Right forelimb (tissue), 1 donor: ENCODE measurements around the gene PTPN11.
"Not testable (repeated sequence)": the region's sequence is repeated elsewhere in the genome, so short reads cannot be mapped to it uniquely, and the experiment has no call there.

Experiments used
- DNase-seq: peaks from one replicate; pipeline ENCODE4 v3.0.0-alpha.2; 2018

Gene PTPN11

DNA sequence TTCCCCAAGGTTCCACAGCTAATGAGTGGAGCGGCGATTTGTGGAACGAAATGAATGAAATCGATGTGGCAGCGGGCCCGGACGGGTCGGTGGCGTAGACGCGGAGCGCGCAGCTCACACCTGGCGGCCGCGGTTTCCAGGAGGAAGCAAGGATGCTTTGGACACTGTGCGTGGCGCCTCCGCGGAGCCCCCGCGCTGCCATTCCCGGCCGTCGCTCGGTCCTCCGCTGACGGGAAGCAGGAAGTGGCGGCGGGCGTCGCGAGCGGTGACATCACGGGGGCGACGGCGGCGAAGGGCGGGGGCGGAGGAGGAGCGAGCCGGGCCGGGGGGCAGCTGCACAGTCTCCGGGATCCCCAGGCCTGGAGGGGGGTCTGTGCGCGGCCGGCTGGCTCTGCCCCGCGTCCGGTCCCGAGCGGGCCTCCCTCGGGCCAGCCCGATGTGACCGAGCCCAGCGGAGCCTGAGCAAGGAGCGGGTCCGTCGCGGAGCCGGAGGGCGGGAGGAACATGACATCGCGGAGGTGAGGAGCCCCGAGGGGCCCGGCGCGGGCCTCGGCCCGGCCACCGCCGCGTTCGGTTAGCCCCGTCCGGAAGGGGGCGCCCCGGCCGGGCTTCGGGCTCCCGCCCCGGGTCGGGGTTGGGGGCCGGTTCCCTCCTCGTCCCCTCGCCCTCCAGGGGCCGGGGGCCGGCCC is at the start of gene PTPN11:
Gene PTPN11, plus strand, starts transcription at position 340 of the 689 bp plus-strand sequence. Its CDS starts 165 bp downstream, at position 505.
- DNase-seq, result peak; percentile 97

- DNase-seq, result no peak
These were observed 48.5 kb upstream of the PTPN11 start for GRCh38 chr12:112370199-112370598.

GRCh38 chr12:112370868-112371510 is 47.8 kb upstream of the PTPN11 start:
- DNase-seq, result no peak

GRCh38 chr12:112374166-112374740 is 44.5 kb upstream of the PTPN11 start:
- DNase-seq, result no peak

- no peak for DNase-seq
These were observed 43.6 kb upstream of the PTPN11 start for GRCh38 chr12:112375105-112375504.

- no peak for DNase-seq
These were observed 37.9 kb upstream of the PTPN11 start for GRCh38 chr12:112380663-112381405.

DNA sequence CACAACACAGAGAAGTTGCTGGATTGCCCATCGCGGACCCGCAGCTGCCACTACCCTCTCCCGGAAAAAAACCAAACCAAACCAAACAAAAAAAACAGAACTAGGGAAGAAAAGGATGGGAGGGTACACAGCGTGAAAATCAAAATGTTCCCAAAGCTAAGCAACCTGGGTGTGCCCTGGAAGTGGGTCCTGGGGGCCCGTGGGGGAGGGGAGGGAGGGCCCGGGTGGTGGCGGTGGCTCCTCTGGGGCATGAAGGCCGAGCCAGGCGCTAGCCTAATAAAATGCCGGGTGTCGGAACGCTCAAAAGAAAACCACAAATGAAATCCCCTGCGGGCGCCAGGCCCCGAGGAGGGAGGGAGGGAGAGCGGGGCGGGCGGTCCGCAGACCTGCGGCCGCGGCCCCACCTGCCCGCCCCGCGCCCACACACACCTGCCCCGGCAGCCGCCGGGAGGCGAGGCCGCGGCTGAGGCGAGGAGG is 37.3 kb upstream of the PTPN11 start:
- DNase-seq, result no peak

- DNase-seq, result peak; percentile 95
These were observed 36.6 kb upstream of the PTPN11 start, which contains the start of gene HECTD4 for GRCh38 chr12:112381883-112382796. TSS of gene HECTD4 (minus strand) at chr12:112382431. CDS start at chr12:112382128, 303 bp downstream.

DNA sequence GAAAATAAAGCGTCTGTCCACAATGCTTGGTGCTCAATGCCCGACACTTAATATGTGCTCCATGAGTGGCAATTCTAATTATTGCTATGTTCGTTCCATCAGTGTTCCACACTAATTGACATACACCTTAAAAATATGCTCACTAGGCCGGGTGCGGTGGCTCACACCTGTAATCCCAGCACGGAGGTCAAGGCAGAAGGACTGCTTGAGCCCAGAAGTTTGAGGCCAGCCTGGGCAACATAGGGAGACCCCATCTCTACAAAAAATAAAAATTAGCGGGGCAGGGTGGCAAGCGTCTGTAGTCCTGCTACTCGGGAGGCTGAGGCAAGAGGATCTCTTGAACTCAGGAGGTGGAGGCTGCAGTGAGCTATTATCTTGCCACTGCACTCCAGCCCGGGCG is 35.9 kb upstream of the PTPN11 start:
- DNase-seq, result no peak

- DNase-seq, result no peak
These were observed 32.0 kb upstream of the PTPN11 start for GRCh38 chr12:112386726-112387125.

GRCh38 chr12:112389228-112389627 is 29.5 kb upstream of the PTPN11 start:
- no peak for DNase-seq

- DNase-seq, result not testable (repeated sequence)
These were observed 28.7 kb upstream of the PTPN11 start for GRCh38 chr12:112389922-112390654.

DNA sequence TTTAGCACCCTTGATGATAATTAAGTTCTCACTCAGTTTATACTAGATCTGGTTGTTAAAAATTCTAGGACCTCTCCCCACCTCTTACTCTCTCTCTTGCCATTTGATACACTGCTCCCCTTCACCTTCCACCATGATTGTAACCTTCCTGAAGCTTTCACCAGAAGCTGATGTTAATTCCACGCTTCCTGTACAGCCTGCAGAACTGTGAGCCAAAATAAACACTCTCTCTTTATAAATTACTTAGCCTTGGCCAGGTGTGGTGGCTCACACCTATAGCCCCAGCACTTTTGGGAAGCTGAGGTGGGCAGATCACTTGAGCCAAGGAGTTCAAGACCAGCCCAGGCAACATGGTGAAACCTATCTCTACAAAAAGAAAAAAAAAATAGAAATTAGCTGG is 25.4 kb upstream of the PTPN11 start:
- DNase-seq, result no peak

DNA sequence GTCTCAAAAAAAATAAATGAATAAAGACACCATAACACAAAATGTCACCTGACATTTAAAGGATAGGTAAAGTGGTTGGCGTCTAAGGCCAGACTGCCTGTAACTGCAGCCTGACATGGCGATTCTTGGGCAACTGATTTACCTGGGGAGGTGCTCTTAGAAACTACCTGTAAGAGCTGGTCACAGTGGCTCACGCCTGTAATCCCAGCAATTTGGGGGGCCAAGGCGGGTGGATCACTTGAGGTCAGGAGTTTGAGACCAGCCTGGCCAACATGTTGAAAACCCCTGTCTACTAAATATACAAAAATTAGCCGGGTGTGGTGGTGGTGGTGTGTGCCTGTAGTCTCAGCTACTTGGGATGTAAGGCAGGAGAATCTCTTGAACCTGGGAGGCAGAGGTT is 17.7 kb upstream of the PTPN11 start:
- no peak for DNase-seq

DNA sequence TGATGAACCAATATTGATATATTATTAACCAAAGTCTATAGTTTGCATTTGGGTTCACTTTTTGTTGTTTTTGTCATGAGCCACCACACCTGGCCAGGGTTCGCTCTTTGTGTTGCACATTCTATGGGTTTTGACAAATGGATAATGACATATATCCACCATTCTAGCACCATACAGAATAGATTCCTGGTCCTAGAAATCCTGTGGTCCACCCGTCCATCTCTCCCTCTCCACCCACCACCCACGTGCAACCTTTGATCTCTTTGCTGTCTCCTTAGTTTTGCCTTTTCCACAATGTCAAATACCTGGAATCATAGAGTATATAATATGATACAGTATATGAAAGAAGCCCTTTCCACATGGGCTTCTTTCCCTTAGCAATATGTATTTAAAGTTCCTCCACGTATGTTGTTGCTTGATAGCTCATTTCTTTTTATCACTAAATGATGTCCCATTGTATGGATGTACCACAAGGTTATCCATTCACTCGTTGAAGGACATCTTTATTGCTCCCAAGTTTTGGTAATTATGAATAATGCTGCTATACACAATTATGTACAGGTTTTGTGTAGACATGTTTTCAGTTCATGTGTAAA is 16.7 kb upstream of the PTPN11 start:
- no peak for DNase-seq

DNA sequence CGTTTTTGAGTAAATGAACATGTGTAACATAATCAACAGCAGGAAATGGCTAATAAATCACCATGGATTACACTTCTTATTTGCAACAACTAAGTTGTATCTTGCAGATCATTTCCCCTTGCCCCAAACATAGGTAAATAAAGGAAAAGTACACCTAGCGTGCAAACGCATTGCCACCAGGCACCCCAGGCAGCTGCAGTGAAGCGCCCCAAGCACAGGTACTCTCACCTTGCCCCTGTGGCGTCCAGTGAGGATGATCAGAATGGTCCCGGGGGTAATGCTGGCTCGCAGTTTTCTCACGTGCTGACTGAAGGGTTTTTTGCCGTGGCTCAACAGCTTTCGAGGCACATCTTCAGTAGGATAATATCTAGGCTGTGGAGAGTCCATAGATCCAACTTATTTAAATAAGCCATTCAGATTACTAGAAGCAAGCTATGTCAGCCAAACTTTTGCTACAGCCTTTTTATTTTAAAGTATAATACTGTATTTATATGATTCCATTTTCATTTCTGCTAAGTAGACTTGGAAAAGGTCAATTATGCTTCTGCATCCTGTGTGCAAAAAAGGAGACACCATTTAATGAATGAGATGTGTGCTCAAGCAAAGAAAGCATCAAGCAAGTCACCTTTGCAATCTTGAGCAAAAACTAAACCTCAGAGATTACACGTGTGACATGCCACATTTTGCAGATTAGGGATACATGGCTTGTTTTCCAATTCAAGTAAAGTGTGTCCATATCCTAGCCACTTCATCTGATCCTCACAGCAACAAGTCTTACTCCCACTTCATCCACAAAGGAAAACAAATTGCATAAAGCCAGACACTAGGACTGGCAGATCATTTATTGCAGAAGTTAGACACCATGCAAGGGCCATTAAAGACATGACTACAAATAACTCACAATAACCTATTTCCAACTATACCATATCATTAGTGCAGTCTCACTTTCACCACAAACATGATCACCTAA is 11.9 kb upstream of the PTPN11 start:
- no peak for DNase-seq

- not testable (repeated sequence) for DNase-seq
These were observed 11.1 kb upstream of the PTPN11 start for GRCh38 chr12:112407683-112408082.

DNA sequence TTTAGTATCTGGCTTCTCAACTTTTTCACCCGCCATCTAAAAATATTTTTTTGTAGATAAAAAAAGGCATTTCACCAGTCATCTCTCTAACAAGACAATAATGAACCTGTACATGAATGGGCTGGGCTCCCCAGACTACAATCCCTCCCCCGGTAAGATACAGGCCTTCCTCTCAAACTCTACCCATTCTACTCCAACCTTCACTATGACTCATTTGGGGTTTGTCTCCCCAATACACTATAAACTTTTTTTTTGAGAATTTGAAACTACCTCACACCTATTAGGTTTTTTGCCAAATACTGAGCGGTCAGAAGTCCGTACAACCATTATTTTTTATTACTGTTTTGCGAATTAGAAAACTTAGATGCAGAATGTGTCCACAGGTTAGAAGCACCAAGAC is 10.1 kb upstream of the PTPN11 start:
- no peak for DNase-seq

- peak; percentile 89 for DNase-seq
These were observed 9.5 kb upstream of the PTPN11 start, which contains the start of gene RPL6 for GRCh38 chr12:112409064-112409905. TSS of gene RPL6 (minus strand) at chr12:112409605. CDS start at chr12:112408656, 949 bp downstream.
